Measurements from ENCODE around the gene ZDHHC13.

Gene ZDHHC13

GRCh38 chr11:19116971-19117759 lies at the start of gene ZDHHC13:
Gene ZDHHC13, plus strand, starts transcription at chr11:19117168. Its CDS starts 82 bp downstream, at chr11:19117250.
- DNase-seq (ENCODE audit: low spot score) (peak; percentile 73), FAIRE-seq (peak; percentile 59)

- DNase-seq (ENCODE audit: low spot score) (peak; percentile 74), FAIRE-seq (peak; percentile 75)
These were observed 45.7 kb upstream of the ZDHHC13 start for GRCh38 chr11:19071255-19071654.

- DNase-seq (ENCODE audit: low spot score) = no peak
- no peak for FAIRE-seq
These were observed 44.5 kb upstream of the ZDHHC13 start for GRCh38 chr11:19072464-19072863.

- DNase-seq (ENCODE audit: low spot score) (no peak), FAIRE-seq (no peak)
These were observed 43.2 kb upstream of the ZDHHC13 start for GRCh38 chr11:19073454-19074415.

GRCh38 chr11:19075636-19076035 lies 41.3 kb upstream of the ZDHHC13 start:
- FAIRE-seq (no peak), DNase-seq (ENCODE audit: low spot score) (no peak)

- peak; percentile 16 for DNase-seq (ENCODE audit: low spot score)
- FAIRE-seq = no peak
These were observed 40.0 kb upstream of the ZDHHC13 start for GRCh38 chr11:19076744-19077589.

- DNase-seq (ENCODE audit: low spot score) (no peak), FAIRE-seq (no peak)
These were observed 39.0 kb upstream of the ZDHHC13 start for GRCh38 chr11:19077965-19078364.

- DNase-seq (ENCODE audit: low spot score) (peak; percentile 61), FAIRE-seq (no peak)
These were observed 37.1 kb upstream of the ZDHHC13 start for GRCh38 chr11:19079643-19080440.

GRCh38 chr11:19080579-19080993 lies 36.4 kb upstream of the ZDHHC13 start:
- FAIRE-seq (no peak), DNase-seq (ENCODE audit: low spot score) (no peak)

GRCh38 chr11:19083166-19083565 lies 33.8 kb upstream of the ZDHHC13 start:
- FAIRE-seq = no peak
- DNase-seq (ENCODE audit: low spot score) = no peak

- FAIRE-seq (no peak), DNase-seq (ENCODE audit: low spot score) (no peak)
These were observed 32.2 kb upstream of the ZDHHC13 start for GRCh38 chr11:19084661-19085315.

GRCh38 chr11:19087658-19088057 lies 29.3 kb upstream of the ZDHHC13 start:
- DNase-seq (ENCODE audit: low spot score) = no peak
- FAIRE-seq = no peak

GRCh38 chr11:19088791-19089190 lies 28.2 kb upstream of the ZDHHC13 start:
- DNase-seq (ENCODE audit: low spot score) (no peak), FAIRE-seq (no peak)

- no peak for FAIRE-seq
- DNase-seq (ENCODE audit: low spot score) = no peak
These were observed 27.5 kb upstream of the ZDHHC13 start for GRCh38 chr11:19089421-19089820.

- DNase-seq (ENCODE audit: low spot score) (no peak), FAIRE-seq (no peak)
These were observed 25.6 kb upstream of the ZDHHC13 start for GRCh38 chr11:19091366-19091765.

GRCh38 chr11:19092342-19092741 lies 24.6 kb upstream of the ZDHHC13 start:
- FAIRE-seq (no peak), DNase-seq (ENCODE audit: low spot score) (no peak)

GRCh38 chr11:19092850-19093249 lies 24.1 kb upstream of the ZDHHC13 start:
- FAIRE-seq (no peak), DNase-seq (ENCODE audit: low spot score) (no peak)

- FAIRE-seq (peak; percentile 70), DNase-seq (ENCODE audit: low spot score) (peak; percentile 43)
These were observed 23.0 kb upstream of the ZDHHC13 start for GRCh38 chr11:19093976-19094375.

- DNase-seq (ENCODE audit: low spot score) = no peak
- no peak for FAIRE-seq
These were observed 22.1 kb upstream of the ZDHHC13 start for GRCh38 chr11:19094859-19095258.

GRCh38 chr11:19099093-19099492 lies 17.9 kb upstream of the ZDHHC13 start:
- FAIRE-seq (no peak), DNase-seq (ENCODE audit: low spot score) (no peak)

Measured in RCC 7860 (cell line).